ENCODE results near the gene ERO1B.
A peak's percentile ranks its signal among the peaks of the same experiment; 100 is the strongest.

The ERO1B gene

DNA sequence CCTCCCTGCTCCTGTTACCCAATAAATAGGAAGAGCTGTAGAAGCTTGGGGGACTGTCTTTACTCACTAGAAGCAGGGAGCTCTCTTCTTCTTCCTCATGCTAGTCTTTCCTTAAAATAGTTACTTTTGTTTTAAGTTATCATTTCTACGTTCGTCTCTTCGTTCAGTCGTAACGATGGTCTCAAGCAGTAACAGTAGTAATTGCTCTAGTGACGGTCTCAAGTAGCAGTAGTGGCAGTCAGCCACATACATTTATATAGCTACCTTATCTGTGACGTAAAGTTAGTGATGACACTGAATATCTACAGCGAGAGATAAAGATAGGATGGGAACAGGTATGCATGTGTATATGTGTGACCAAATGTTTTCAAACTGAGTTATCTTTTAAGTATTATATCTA is 15.4 kb upstream of the ERO1B start:
- DNase-seq: no peak

DNA sequence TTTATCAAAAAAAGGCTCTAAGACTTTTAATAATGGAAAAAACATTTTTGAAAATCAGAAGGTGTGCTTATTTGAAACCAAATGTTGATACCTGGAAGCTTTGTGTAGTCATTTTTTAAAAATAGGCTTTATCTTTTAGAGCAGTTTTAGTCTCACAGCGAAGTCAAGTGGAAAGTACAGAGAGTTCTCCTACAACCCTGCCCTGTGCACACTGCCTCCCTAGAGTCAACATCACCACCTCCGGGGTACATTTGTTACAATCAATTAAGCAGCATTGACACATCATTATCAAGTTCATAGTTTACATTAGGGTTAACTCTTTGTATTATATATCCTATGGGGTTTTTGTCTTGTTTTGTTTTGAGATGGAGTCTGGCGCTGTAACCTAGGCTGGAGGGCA is 10.7 kb upstream of the ERO1B start:
- DNase-seq: no peak

DNA sequence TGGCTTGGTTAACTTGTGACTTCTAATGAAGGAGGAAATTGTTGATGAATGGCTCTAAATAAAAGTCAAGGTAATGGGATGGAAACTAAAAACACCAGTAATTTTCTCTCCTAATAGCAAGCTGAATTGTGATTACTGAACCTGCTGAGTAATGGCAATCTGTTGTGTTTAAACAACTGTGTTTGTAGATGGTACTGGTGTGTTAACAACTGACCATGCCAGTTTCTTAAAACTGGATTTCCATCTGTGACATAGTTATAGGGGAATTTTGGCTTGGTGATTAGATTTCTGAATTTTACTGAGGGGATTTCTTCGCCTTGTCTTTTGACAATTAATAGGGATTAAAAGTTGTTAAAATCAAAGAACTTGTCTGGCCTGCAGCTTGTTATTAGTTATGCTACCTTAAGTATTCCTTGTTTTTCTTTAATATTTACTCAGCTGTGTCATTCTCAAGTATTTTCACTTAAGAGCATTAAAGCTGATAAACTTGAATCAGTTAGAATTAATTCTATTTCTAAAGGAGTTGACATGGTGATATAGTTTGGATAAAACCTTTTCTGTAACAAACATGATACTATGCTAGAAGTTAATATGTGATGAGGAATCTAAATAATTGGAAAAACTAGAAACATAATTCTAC is 7.9 kb upstream of the ERO1B start:
- no peak for DNase-seq

DNA sequence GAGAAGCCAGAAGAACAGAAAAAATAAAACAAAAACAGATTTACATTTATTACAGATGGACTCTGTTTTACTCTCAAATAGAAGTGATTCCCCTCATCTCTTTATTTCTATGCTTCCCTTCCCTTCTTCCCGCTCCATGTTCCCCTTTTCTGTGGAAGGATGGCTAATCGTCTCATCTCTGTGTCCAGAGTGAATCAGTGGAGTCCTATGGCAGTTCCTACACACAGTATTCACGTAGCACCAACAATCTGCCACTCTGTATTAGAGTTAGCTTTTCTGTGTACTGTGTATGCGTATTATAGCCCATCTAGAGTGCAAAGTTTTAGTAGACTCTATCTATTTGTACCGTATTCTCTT is 6.8 kb upstream of the ERO1B start:
- no peak for DNase-seq

DNA sequence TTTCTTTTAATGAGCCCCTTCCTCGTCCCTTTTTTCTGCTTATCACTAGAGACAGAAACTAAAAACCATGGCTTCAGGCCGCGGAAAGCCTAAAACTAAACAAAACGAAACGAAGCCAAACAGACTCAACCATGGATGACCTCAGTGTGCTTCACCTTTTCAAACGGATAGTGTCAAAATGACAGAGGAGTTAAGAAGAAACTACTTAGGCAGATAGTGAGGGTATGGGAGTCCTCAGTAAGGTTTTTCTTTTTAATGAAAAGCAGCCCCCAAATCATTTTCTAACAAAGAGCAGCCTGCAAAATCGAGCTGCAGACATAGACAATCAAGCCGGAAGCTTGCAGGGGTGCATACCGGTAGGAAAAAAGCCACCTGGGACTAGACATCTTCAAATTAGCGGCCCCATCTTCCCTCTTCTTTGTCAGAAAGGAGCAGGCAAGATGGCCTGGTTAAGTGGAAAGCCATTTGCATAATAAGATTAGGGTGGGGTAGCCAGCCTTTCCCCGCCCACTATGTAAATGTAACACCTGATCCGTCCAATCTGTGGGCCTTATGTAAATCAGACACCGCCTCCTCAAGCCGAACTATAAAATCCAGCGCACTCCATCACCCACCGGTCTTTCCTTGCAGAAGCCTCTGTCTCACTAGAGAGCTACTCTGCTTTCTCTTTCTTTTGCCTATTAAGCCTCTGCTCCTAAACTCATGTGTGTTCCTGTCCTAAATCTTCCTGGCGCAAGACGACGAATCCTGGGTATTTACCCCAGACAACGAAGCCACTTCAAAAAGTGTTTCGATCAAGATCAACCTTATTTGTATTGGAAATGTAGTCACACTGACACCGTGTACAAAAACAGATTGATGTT is 6.2 kb upstream of the ERO1B start:
- no peak for DNase-seq

DNA sequence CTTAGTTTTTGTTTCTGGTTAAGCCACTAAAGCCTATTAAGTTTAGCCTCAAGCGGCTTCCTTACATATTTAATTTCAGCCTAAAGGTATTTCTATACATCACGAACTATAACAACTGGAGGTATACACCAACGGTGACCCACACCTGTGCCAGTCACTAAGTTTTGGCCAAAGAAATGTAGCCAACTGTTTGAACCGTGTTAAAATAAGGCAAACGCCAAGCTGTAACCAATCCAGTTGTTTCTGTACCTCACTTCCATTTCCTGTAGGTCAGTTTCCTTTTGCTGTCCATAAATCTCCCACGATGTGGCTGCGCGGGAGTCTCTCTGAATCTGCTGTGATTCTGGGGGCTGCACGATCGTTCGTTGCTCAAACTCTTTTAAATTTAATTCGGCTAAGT is 5.6 kb upstream of the ERO1B start:
- DNase-seq: no peak

DNA sequence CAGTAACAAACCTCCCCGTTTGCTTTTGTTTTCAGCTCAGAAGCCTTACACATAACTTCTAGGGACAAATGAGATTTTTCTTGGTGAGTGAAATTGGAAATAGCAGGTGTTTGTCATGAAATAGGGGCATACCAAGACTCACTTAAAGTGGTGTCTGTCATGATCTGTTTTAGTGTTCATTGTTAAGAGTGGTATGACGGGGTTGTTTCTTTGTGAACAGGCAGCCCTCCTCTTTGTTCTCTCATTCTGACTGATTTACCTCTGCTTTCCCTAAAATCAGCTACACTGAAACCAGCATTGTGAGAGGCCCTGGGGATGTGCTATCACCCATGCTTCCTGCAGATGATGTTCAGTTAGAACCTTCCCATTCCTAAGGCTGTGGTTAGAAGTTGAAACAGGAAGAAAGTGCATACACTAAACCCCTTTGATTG is 2.5 kb upstream of the ERO1B start:
- no peak for DNase-seq

DNA sequence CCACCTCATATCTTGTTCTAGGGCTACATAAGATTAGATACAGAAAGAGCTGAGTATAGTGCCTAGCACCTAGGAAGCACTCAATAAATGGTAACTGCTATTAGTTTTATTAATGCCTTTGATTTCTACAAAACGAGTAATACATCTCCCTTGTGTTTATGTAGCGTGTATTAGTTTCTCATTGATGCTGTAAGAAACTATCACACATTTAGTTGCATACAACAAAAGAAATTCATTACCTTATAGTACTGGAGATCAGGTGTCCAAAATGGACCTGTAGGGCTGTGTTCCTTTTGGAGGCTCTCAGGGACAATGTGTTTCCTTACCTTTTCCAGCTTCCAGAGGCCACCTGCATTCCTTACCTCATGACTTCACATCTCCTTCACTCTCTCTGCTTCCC is 961 bp upstream of the ERO1B start:
- DNase-seq: no peak

DNA sequence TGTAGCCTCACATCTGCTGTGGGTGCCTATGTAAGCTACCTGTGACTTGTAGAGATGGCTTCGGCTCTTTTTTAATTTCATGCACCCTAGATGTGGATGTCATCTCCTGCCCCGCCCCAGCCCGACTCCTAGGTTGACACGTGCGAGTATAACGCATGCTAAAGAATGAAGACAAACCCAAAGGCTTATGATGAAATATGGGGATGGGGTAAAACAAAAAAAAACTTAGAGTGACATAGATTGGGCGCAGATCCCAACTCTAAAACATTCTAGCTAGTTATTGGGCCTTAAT is 613 bp upstream of the ERO1B start:
- peak; percentile 46 for DNase-seq

DNA sequence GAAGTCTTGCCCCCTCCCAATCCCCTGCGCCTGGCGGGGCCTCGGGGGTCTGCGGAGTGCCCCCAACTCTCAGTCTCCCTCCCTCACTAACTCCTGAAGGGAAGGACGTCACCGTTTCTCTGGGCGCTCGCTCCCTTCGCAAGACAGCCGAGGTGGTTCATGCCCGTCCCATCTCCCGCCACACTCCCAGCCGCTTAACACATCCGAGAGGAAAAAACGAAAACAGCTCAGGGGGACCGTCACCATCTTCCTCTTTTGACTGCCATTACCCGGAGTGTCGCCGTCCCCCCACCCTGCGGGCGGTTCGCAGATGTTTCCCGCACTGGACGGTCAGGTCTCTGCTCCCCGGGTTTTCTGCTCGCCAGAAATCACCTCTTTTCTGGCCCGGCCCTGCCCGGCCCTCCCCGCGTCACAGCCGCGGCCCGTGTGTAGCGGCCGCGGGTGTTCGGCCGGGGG is 532 bp downstream of the ERO1B start:
- peak; percentile 20 for DNase-seq

DNA sequence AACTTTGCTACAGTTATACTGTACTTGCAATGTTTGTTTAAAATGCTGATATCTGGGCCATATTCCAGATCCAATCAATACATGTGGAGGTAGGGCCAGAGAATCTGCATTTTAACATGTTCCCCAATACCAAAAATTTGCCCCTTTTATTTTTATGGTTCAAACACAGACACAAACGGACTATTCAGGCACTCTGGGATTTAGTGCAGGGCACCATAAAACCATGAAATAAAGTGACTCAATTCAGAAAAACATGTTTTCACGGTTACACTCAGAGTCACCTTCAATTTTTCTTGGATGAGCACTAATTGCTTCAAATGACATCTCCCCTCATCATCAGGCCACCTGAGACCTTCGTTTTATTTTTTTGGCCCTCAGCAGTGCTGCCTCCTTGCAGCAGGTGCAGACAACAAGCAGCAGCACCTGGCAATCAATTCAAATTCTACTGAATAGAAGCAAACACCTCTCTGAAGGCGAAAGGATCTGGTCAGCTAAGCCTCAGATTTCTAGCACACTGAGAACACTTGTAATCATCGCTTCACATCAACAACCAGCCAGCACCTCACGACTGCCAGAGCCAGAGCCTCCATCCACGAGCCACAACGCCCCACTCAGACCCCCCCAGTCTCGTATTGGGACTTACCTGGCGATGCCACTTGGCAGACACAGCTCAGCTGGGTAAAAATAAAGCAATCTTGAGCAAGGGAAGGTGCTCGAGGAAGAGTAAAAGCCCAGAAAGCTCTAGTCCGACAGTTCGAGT is 1.1 kb downstream of the ERO1B start:
- DNase-seq: peak; percentile 13

DNA sequence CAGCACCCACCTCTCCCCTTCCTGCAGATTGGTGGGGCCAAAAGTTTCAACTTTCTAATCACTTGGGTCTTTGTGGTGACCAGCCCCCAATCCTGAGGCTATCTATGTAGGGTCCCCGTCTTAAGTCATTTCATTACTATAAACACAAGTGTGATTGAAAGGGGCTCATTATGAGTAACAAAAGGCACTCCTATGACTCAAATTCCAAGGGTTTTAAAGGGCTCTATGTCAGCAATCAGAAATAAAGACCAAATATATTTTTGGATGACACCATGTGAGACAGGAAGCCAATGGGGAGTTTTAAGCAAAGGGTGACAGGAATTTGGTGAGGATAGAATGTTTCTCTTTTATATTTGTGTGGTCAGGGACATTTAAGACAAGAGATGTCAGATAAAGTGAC is 6.2 kb downstream of the ERO1B start:
- DNase-seq: no peak

DNA sequence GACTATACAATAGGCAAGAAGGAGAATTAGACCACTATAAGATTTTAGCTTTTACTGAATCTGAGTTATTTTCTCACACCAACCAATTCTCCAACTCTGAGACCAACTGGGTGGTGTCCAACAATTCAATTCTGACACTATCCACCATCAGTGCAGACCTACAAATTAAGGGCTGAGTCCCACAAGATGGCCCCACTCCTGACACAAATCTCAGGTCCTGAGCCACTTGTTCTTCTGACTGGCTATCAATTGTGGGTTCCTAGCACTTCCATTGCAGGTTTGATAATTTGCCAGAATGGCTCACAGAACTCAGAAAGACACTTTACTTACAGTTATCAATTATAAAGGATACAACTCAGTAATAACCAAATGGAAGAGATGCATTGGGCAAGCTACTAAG is 6.7 kb downstream of the ERO1B start:
- DNase-seq: no peak

DNA sequence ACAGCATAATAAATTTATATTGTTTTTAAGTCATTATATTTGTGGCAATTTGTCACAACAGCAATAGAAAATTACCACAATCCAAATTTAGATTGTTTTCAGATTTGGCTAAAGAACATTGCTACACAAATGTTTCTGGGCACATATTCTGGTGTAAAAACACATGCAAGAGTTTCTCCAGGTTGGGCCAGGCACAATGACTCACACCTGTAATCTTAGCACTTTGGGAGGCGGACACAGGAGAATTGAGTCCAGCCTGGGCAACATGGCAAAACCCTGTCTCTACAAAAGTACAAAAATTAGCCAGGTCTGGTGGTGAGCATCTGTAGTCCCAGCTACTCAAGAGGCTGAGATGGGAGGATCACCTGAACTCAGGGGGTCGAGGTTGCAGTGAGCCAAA is 8.4 kb downstream of the ERO1B start:
- DNase-seq: no peak

DNA sequence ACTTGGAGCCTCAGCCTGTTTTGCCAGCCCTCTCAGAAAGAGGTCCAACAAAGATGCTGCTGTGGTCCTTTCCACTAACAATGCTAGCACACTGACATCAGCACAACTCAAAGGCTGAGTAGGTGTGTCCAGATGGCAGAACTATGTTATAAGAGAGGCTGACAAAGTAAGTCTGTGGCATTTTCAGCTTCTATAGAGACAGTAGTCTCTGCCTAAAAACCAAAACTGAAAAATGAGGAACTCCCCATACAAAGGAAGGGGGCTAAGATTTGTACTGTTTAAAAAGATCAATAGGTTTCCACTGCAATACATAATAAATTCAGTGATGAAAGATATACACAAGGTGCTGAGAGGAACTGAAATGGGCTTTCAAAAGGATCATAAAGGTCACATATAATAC is 12.3 kb downstream of the ERO1B start:
- DNase-seq: no peak

DNA sequence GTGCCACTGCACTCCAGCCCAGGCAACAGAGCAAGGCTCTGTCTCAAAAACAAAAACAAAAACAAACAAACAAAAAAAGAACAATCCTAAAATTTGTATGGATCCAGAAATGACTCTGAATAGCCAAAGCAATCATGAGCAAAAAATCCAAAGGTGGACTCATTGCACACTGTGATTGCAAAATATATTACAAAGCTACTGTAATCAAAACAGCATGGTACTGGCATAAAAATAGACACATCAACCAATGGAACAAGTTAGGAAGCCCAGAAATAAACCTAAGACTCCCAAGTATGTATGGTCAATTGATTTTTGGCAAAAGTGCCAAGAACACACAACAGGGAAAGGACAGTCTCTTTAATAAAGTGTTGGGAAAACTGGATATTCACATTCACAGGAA is 19.9 kb downstream of the ERO1B start:
- DNase-seq: no peak

DNA sequence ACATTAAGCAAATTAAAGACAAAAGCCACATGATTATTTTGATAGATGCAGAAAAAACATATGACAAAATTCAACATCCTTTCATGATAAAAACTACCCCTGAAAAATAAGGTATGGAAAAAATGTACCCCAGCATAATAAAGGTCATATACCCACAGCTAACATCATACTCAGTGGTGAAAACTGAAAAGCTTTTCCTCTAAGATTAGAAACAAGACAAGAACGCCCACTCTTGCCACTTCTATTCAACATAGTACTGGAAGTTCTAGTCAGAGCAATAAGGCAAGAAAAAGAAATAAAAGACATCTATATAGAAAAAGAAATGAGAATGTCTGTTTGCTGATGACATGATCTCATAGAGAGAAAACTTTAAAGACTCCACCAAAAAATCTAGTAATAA is 20.7 kb downstream of the ERO1B start:
- no peak for DNase-seq

DNA sequence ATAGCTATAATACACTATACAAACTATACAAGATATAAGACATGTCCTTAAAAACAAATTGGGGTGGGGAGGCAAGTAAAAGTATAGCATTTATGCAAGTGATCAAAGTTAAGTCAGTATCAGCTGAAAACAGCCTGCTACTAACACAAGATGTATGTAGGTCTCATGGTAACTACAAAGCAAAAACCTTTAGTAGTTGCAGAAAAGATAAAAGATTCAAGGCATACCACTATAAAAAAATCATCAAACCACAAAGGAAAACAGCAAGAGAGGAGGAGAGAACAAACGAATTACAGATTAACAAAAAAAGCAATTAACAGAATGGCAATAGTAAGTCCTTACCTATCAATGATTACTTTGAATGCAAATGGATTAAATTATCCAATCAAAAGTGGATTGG is 22.7 kb downstream of the ERO1B start:
- DNase-seq: no peak

DNA sequence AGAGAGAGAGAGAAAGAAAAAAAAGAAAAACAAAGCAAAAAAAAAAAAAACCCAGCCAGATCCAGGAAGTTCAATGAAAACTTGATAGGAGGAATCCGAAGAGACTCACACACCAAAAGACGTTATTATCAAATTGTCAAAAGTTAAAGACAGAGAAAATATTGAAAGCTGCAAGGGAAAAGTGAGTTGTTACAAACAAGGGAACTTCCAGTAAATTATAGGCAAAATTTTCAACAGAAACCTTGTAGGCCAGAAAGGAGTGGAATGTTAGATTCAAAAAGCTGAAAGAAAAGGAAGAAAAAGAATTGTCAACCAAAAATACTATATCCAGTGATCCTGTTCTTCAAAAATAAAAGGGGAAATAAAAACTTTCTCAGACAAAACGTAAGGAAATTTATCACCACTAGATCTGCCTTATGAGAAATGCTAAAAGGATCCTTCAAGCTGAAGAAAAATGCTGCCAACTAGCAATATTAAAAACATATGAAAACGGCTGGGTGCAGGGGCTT is 23.6 kb downstream of the ERO1B start:
- DNase-seq: no peak

DNA sequence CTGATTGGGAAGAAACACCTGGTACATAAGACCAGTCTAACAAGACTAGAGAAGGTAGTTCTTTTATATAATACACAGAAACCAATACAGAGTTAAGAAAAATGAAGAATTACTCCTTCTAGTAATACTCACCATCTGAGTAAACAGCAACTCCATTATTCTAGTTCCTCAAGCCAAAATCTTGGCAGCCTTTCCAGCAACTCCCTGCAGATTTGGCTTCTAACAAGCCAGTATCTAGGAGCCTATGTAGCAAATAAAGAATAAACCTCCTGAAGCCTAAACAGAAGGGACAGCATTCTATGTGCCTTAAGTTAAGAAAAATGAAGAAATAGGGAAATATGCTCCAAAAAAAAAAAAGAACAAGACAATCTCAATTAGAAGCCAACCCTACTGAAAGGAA is 24.5 kb downstream of the ERO1B start:
- no peak for DNase-seq

DNA sequence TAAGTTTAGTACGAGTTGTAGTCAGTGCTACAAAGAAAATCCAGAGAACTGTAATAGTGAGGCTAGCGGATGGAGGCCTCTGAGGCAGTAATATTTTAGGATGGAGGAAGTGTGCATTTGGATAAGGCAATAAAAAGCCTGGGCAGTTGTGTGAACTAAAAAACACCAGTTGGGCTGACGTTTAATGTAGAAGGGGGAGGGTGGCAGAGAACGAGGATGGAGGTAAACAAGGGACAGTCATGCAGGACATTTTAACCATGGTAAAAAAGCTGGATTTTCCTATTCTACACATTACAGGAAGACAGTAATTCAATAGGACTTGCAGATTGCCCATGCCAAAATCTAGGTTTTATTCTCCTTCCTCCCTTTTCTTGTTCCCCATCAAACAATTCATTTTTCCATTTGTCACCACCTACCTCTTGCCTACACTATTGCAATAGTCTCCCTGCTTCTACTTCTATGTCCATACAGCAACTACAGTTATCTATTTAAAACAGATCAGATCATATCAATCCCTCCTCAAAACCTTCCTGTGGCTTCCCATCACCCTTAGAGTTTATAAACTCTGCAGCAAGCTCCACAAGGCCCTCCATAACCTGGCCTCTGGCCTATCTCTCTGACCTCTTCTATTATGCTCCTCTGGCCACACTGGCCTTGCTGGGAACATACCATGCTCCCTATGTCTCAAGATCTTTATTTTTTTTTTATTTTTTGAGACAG is 27.7 kb downstream of the ERO1B start:
- no peak for DNase-seq

DNA sequence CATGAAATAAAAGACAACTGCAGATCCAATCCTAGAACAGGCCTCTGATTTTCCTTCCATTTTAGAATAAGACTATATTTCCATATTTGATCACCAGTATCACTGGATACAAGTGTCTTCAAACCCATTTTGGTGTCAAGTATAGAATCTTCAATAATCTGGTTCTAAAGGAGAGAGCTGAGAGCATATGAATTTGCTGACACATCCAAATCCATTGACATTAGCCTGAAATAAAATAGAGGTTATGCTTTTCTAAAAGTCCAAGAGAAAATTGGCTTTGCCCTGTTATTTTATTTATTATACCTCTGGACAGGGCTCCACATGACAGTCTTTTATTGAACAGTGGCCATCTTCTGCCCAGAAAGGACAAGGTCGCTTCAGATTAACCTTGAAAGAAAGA is 28.6 kb downstream of the ERO1B start:
- DNase-seq: no peak

DNA sequence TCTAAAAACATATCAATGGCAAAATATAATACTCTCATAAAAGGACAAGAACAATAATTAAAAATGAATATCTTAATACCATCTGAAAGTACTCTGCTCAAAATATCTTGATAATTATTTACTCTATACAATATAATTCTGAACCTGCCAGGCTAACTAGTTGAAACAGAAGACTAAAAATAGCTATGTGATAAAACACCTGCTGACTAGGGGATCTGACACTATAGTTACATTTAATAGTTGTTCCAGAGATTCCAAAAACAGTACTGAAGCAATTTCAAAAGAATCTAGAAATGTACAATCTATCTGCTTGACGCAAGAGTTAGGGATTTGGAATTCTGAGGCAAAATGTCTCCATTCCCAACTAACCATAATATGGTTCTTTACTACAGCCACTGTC is 30.2 kb downstream of the ERO1B start:
- no peak for DNase-seq
